K562 (cell line): Measurements from ENCODE around the gene MED12.

Experiments
- ATF2 ChIP-seq: sonication (generic); formaldehyde crosslinking; IDR thresholded peaks from 2 replicates; pipeline ENCODE4 v1.8.1; 2022; ENCODE audit warnings: missing genetic modification reagents
- CBX8 ChIP-seq: fragments of 200-600 bp; sonication (generic); IDR thresholded peaks from 2 replicates; pipeline ENCODE4 v1.6.1; 2012; ENCODE audit warnings: borderline replicate concordance, mixed run types, low read depth, mild to moderate bottlenecking, moderate library complexity, mixed read lengths, low read length, control low read depth, inconsistent platforms; ENCODE audit not compliant: poor library complexity, severe bottlenecking; ENCODE audit errors: extremely low read depth
- KDM1A ChIP-seq, 2 experiments: fragments of 450-650 bp; IDR thresholded peaks; 2 replicates each; pipeline ENCODE4 v1.6.1; 2016; ENCODE audit warnings: mild to moderate bottlenecking in 2 of 2
- POLR2AphosphoS5 ChIP-seq: IDR thresholded peaks from 2 replicates; pipeline ENCODE4 v1.6.1; 2011; ENCODE audit warnings: mild to moderate bottlenecking, low read depth, low read length, moderate library complexity; ENCODE audit not compliant: control insufficient read depth, insufficient read depth
- USF2 ChIP-seq: sonication (generic); formaldehyde crosslinking; IDR thresholded peaks from 2 replicates; pipeline ENCODE4 v1.5.0; 2020; ENCODE audit warnings: missing genetic modification reagents
- XRCC3 ChIP-seq: fragments of 450-650 bp; IDR thresholded peaks from 2 replicates; pipeline ENCODE4 v1.6.1; 2017; ENCODE audit warnings: mild to moderate bottlenecking, moderate library complexity
- ZBTB8A ChIP-seq: fragments of 450-650 bp; IDR thresholded peaks from 2 replicates; pipeline ENCODE4 v1.6.1; 2018; ENCODE audit warnings: mild to moderate bottlenecking, moderate library complexity; ENCODE audit not compliant: partially characterized antibody
- ZNF174 ChIP-seq: fragments of 250-450 bp; sonication (Bioruptor Pico); IDR thresholded peaks from 2 replicates; pipeline ENCODE4 v1.4.0; 2020; ENCODE audit warnings: mild to moderate bottlenecking
- TF ChIP-seq, protein P1 (sequence below), 3 experiments: IDR thresholded peaks in 2 of 3; conservative IDR thresholded peaks in 1 of 3; 2 replicates each; pipeline ENCODE4 v1.5.1; 2011 to 2012; ENCODE audit warnings: low read length in 3 of 3, mild to moderate bottlenecking in 3 of 3, control low read depth in 2 of 3, improper control_type of control experiment in 1 of 3, inconsistent platforms in 1 of 3, low read depth in 1 of 3, mixed read lengths in 1 of 3, moderate library complexity in 1 of 3; ENCODE audit not compliant: insufficient read depth in 2 of 3
- TF ChIP-seq, protein P2 (sequence below), 3 experiments: fragments of 200-800 bp in 1 of 3; fragments of 250-450 bp in 1 of 3; fragments of 450-650 bp in 1 of 3; sonication (Bioruptor Pico) in 1 of 3; sonication (Bioruptor generic) in 1 of 3; formaldehyde crosslinking in 1 of 3; IDR thresholded peaks; 2 replicates each; pipeline versions ENCODE4 v1.6.1 to v1.8.0; 2016 to 2022; ENCODE audit warnings: mild to moderate bottlenecking in 2 of 3, missing genetic modification characterization in 2 of 3, missing compliant biosample characterization in 1 of 3, moderate library complexity in 1 of 3

GRCh38 chrX:71148278-71148663 lies 29.9 kb downstream of the MED12 start:
- no peak for TF ChIP-seq USF2 (CRISPR knock-in tag)
- no peak for TF ChIP-seq ATF2
- no peak for TF ChIP-seq CBX8
- no peak for TF ChIP-seq ZNF174 (CRISPR knock-in tag)
- TF ChIP-seq KDM1A (IDR thresholded peaks at IDR 0.05), result no peak
- TF ChIP-seq, protein P1, sequence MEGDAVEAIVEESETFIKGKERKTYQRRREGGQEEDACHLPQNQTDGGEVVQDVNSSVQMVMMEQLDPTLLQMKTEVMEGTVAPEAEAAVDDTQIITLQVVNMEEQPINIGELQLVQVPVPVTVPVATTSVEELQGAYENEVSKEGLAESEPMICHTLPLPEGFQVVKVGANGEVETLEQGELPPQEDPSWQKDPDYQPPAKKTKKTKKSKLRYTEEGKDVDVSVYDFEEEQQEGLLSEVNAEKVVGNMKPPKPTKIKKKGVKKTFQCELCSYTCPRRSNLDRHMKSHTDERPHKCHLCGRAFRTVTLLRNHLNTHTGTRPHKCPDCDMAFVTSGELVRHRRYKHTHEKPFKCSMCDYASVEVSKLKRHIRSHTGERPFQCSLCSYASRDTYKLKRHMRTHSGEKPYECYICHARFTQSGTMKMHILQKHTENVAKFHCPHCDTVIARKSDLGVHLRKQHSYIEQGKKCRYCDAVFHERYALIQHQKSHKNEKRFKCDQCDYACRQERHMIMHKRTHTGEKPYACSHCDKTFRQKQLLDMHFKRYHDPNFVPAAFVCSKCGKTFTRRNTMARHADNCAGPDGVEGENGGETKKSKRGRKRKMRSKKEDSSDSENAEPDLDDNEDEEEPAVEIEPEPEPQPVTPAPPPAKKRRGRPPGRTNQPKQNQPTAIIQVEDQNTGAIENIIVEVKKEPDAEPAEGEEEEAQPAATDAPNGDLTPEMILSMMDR (IDR thresholded peaks at IDR 0.05 in 2 of 3, conservative IDR thresholded peaks at IDR 0.05 in 1 of 3; ENCODE audit: insufficient read depth in 2 of 3, low read depth in 1 of 3, low read length in 3 of 3), result no peak
- TF ChIP-seq XRCC3, result no peak
- no peak for TF ChIP-seq POLR2AphosphoS5
- no peak for TF ChIP-seq ZBTB8A
- TF ChIP-seq, protein P2, sequence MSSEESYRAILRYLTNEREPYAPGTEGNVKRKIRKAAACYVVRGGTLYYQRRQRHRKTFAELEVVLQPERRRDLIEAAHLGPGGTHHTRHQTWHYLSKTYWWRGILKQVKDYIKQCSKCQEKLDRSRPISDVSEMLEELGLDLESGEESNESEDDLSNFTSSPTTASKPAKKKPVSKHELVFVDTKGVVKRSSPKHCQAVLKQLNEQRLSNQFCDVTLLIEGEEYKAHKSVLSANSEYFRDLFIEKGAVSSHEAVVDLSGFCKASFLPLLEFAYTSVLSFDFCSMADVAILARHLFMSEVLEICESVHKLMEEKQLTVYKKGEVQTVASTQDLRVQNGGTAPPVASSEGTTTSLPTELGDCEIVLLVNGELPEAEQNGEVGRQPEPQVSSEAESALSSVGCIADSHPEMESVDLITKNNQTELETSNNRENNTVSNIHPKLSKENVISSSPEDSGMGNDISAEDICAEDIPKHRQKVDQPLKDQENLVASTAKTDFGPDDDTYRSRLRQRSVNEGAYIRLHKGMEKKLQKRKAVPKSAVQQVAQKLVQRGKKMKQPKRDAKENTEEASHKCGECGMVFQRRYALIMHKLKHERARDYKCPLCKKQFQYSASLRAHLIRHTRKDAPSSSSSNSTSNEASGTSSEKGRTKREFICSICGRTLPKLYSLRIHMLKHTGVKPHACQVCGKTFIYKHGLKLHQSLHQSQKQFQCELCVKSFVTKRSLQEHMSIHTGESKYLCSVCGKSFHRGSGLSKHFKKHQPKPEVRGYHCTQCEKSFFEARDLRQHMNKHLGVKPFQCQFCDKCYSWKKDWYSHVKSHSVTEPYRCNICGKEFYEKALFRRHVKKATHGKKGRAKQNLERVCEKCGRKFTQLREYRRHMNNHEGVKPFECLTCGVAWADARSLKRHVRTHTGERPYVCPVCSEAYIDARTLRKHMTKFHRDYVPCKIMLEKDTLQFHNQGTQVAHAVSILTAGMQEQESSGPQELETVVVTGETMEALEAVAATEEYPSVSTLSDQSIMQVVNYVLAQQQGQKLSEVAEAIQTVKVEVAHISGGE (CRISPR knock-in tag; IDR thresholded peaks at IDR 0.05), result no peak
